ENCODE measurements around the gene ITPRIP. TPM values are rescaled to one million over a fixed set of nuclear protein-coding genes. Genes with fewer than 3 reads are reported as not detected.

Gene ITPRIP
- total and polyA plus RNA-seq, 4 donors = 3.5 to 7.9 (median 6.0) TPM

GRCh38 chr10:104371753-104372152, 33.5 kb upstream of the ITPRIP start:
- Histone ChIP-seq H3K36me3 (ENCODE audit: control insufficient read depth in 4 of 4, insufficient read depth in 3 of 4, low read depth in 1 of 4, low read length in 3 of 4) (no peaks in the 10 kb centered on the region), H3K9me3 (ENCODE audit: control insufficient read depth in 4 of 4, low read length in 3 of 4) (peaks cover 0 to 7% (median 4%) of the 10 kb centered on the region in 4 donors), H3K9ac (ENCODE audit: low read depth in 1 of 2, low read length in 2 of 2) (no peak overlapping the region), H3K27ac (ENCODE audit: low read depth in 1 of 2, low read length in 2 of 2) (no peak overlapping the region), H3K4me1 (ENCODE audit: control insufficient read depth in 4 of 4, insufficient read depth in 4 of 4, low read length in 3 of 4) (no peaks in the 10 kb centered on the region), H3K27me3 (ENCODE audit: control insufficient read depth in 4 of 4, insufficient read depth in 4 of 4, low read length in 3 of 4) (peaks cover 0 to 8% (median 3%) of the 10 kb centered on the region in 4 donors), H3K4me3 (ENCODE audit: low read depth in 1 of 3, low read length in 3 of 3) (no peak overlapping the region)
- WGBS = 88% methylated on average over 6 of the region's 6 CpGs
- DNase-seq (ENCODE audit: low spot score) = no peak
- TF ChIP-seq RAD21 (IDR thresholded peaks at IDR 0.05) (no peak), GABPA (IDR thresholded peaks at IDR 0.05 in 1 of 2, conservative IDR thresholded peaks at IDR 0.05 in 1 of 2) (no peak), SP1 (IDR thresholded peaks at IDR 0.05) (no peak), REST (IDR thresholded peaks at IDR 0.05) (no peak), FOXA2 (IDR thresholded peaks at IDR 0.05) (no peak), FOXA1 (IDR thresholded peaks at IDR 0.05) (no peak), HNF4G (IDR thresholded peaks at IDR 0.05) (no peak), YY1 (IDR thresholded peaks at IDR 0.05) (no peak)
- TF ChIP-seq, protein P1, sequence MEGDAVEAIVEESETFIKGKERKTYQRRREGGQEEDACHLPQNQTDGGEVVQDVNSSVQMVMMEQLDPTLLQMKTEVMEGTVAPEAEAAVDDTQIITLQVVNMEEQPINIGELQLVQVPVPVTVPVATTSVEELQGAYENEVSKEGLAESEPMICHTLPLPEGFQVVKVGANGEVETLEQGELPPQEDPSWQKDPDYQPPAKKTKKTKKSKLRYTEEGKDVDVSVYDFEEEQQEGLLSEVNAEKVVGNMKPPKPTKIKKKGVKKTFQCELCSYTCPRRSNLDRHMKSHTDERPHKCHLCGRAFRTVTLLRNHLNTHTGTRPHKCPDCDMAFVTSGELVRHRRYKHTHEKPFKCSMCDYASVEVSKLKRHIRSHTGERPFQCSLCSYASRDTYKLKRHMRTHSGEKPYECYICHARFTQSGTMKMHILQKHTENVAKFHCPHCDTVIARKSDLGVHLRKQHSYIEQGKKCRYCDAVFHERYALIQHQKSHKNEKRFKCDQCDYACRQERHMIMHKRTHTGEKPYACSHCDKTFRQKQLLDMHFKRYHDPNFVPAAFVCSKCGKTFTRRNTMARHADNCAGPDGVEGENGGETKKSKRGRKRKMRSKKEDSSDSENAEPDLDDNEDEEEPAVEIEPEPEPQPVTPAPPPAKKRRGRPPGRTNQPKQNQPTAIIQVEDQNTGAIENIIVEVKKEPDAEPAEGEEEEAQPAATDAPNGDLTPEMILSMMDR (IDR thresholded peaks at IDR 0.05; ENCODE audit: low read depth, low read length, missing input control) = no peak
- TF ChIP-seq, protein P2, sequence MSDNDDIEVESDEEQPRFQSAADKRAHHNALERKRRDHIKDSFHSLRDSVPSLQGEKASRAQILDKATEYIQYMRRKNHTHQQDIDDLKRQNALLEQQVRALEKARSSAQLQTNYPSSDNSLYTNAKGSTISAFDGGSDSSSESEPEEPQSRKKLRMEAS (IDR thresholded peaks at IDR 0.05) = no peak

DNA sequence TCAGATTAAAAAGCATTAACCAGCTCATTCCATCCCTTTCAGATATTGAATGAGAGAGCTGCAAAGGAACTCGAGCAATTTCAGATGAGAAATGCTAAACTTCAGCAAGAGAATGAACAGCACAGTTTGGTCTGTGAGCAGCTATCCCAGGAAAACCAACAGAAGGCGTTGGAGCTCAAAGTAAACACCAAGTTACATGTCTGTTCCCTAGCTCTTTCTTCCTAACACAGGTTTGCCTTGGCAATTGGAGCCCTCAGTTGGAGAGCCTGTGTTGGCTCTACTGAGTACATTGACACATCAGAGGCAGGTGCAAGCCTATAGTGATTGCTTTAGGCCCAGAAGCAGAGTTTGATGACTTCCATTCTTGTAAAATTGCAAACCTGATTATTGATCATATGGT, 30.1 kb upstream of the ITPRIP start:
- H3K36me3 ChIP-seq (ENCODE audit: control insufficient read depth in 4 of 4, insufficient read depth in 3 of 4, low read depth in 1 of 4, low read length in 3 of 4) = no peaks in the 10 kb centered on the region
- H3K4me3 ChIP-seq (ENCODE audit: low read depth in 1 of 3, low read length in 3 of 3) = no peak overlapping the region
- H3K4me1 ChIP-seq (ENCODE audit: control insufficient read depth in 4 of 4, insufficient read depth in 4 of 4, low read length in 3 of 4) = no peaks in the 10 kb centered on the region
- no peak overlapping the region for H3K9ac ChIP-seq (ENCODE audit: low read depth in 1 of 2, low read length in 2 of 2)
- no peak overlapping the region for H3K27ac ChIP-seq (ENCODE audit: low read depth in 1 of 2, low read length in 2 of 2)
- 48% methylated on average over 2 of the region's 2 CpGs for WGBS
- H3K27me3 ChIP-seq (ENCODE audit: control insufficient read depth in 4 of 4, insufficient read depth in 4 of 4, low read length in 3 of 4) = peaks cover 0 to 7% (median 0%) of the 10 kb centered on the region in 4 donors
- DNase-seq (ENCODE audit: low spot score) = no peak
- peaks cover 0 to 7% (median 4%) of the 10 kb centered on the region in 4 donors for H3K9me3 ChIP-seq (ENCODE audit: control insufficient read depth in 4 of 4, low read length in 3 of 4)
- TF ChIP-seq HNF4G (IDR thresholded peaks at IDR 0.05) (no peak), ATF3 (IDR thresholded peaks at IDR 0.05) (no peak), NR2F2 (IDR thresholded peaks at IDR 0.05) (no peak), EGR1 (IDR thresholded peaks at IDR 0.05; ENCODE audit: low read depth in 2 of 2) (no peak), YY1 (IDR thresholded peaks at IDR 0.05) (no peak), REST (IDR thresholded peaks at IDR 0.05) (no peak), SP1 (IDR thresholded peaks at IDR 0.05) (no peak), GABPA (IDR thresholded peaks at IDR 0.05 in 1 of 2, conservative IDR thresholded peaks at IDR 0.05 in 1 of 2) (no peak), FOXA1 (IDR thresholded peaks at IDR 0.05) (no peak), RXRA (IDR thresholded peaks at IDR 0.05) (no peak), TAF1 (conservative IDR thresholded peaks at IDR 0.05) (no peak), RAD21 (IDR thresholded peaks at IDR 0.05) (no peak), JUND (IDR thresholded peaks at IDR 0.05) (no peak), FOXA2 (IDR thresholded peaks at IDR 0.05) (no peak)
- TF ChIP-seq, protein P2 (IDR thresholded peaks at IDR 0.05) = no peak
- TF ChIP-seq, protein P1 (IDR thresholded peaks at IDR 0.05; ENCODE audit: low read depth, low read length, missing input control) = no peak
- TF ChIP-seq, protein P3, sequence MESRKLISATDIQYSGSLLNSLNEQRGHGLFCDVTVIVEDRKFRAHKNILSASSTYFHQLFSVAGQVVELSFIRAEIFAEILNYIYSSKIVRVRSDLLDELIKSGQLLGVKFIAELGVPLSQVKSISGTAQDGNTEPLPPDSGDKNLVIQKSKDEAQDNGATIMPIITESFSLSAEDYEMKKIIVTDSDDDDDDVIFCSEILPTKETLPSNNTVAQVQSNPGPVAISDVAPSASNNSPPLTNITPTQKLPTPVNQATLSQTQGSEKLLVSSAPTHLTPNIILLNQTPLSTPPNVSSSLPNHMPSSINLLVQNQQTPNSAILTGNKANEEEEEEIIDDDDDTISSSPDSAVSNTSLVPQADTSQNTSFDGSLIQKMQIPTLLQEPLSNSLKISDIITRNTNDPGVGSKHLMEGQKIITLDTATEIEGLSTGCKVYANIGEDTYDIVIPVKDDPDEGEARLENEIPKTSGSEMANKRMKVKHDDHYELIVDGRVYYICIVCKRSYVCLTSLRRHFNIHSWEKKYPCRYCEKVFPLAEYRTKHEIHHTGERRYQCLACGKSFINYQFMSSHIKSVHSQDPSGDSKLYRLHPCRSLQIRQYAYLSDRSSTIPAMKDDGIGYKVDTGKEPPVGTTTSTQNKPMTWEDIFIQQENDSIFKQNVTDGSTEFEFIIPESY (IDR thresholded peaks at IDR 0.05) = no peak
